GM23338 (cell line): ENCODE results near the gene RHBDF2.

ENCODE experiments used
- EZH2 ChIP-seq: fragments of 200-600 bp; sonication (generic); IDR thresholded peaks from one replicate; pipeline ENCODE4 v1.8.0; 2017; ENCODE audit warnings: antibody characterized with exemption, mild to moderate bottlenecking, low read depth; ENCODE audit not compliant: unreplicated experiment
- ZNF331 ChIP-seq: fragments of 250-450 bp; sonication (Bioruptor Pico); IDR thresholded peaks from 2 replicates; pipeline ENCODE4 v1.5.0; 2020; ENCODE audit warnings: low read depth, mild to moderate bottlenecking, moderate library complexity
- TF ChIP-seq, protein P1 (sequence below), 2 experiments: fragments of 200-600 bp in 1 of 2; sonication (generic) in 1 of 2; conservative IDR thresholded peaks; 2 replicates each; pipeline versions ENCODE4 v1.5.1 to v1.6.1; 2016 to 2017; ENCODE audit warnings: antibody characterized with exemption in 2 of 2, low read depth in 2 of 2, mild to moderate bottlenecking in 2 of 2, moderate library complexity in 1 of 2

DNA sequence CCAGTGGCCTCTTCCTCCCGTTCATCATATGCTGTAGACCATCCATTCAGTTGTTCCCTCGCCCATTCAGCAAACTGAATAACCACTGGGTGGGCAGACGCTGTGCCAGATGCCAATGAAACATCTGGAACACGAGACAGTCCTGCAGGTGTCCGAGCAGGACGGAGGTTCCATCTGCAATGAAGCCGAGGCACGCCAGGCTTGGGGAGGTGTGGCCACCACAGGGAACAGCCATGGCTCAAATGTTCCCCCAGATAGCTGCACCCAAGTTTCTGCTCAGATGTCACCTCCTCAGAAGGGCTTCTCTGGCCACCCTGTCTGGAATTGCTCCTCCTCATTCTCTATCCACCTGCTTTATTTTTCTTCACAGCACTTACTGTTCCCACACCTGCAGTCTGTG lies 78.8 kb downstream of the RHBDF2 start:
- TF ChIP-seq, protein P1, sequence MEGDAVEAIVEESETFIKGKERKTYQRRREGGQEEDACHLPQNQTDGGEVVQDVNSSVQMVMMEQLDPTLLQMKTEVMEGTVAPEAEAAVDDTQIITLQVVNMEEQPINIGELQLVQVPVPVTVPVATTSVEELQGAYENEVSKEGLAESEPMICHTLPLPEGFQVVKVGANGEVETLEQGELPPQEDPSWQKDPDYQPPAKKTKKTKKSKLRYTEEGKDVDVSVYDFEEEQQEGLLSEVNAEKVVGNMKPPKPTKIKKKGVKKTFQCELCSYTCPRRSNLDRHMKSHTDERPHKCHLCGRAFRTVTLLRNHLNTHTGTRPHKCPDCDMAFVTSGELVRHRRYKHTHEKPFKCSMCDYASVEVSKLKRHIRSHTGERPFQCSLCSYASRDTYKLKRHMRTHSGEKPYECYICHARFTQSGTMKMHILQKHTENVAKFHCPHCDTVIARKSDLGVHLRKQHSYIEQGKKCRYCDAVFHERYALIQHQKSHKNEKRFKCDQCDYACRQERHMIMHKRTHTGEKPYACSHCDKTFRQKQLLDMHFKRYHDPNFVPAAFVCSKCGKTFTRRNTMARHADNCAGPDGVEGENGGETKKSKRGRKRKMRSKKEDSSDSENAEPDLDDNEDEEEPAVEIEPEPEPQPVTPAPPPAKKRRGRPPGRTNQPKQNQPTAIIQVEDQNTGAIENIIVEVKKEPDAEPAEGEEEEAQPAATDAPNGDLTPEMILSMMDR (conservative IDR thresholded peaks at IDR 0.05; ENCODE audit: low read depth in 2 of 2): no peak
- TF ChIP-seq EZH2: no peak
- no peak for TF ChIP-seq ZNF331 (CRISPR knock-in tag)
